Measurements from ENCODE around the gene RNH1. TPM values are rescaled to one million over a fixed set of nuclear protein-coding genes. Genes with fewer than 3 reads are reported as not detected.

RNH1 gene
- total RNA-seq, 2 experiments from 2014 or later, result 131 to 132 TPM

DNA sequence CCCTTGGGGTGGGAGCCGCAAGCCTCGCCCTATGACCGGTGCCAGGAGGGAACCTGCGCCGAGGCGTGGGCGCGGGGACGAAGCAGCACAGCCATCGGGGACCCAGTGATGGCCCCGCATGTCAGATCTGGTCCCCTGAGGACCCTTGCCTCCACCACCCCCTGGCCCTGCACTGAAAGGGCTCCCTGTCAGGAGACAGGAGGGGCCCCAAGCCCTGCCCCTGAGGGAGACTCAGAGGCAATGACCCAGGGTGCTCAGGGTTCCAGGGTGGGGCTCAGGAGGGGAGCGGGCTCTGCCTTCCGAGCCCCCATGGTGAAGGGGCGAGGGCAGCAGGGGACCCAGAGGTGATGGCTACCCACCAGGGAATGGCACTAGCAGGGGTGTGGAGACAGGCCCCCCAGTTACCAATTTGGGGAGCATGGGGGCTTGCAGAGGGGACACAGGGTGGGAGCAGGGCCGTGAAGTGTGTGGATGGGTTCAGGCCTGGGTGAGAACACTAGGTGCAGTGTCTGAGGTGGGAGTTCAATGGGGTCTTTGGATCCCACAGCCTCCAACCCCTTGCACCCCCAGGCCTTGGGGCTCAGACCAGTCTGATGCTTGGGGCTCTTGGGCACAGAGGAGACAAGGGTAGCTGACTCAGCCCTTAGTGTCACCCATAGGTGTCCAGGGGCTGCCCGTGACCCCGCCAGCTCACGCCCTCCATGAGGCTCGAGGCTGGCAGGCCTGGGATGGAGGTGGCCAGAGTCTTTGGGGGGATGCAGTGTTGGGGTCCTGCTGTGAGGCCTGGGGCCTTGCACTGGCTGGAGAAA lies 30.8 kb upstream of the RNH1 start:
- TF ChIP-seq, protein P1, sequence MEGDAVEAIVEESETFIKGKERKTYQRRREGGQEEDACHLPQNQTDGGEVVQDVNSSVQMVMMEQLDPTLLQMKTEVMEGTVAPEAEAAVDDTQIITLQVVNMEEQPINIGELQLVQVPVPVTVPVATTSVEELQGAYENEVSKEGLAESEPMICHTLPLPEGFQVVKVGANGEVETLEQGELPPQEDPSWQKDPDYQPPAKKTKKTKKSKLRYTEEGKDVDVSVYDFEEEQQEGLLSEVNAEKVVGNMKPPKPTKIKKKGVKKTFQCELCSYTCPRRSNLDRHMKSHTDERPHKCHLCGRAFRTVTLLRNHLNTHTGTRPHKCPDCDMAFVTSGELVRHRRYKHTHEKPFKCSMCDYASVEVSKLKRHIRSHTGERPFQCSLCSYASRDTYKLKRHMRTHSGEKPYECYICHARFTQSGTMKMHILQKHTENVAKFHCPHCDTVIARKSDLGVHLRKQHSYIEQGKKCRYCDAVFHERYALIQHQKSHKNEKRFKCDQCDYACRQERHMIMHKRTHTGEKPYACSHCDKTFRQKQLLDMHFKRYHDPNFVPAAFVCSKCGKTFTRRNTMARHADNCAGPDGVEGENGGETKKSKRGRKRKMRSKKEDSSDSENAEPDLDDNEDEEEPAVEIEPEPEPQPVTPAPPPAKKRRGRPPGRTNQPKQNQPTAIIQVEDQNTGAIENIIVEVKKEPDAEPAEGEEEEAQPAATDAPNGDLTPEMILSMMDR (IDR thresholded peaks at IDR 0.05), result no peak
- CTCF ChIA-PET, result interaction anchor here (1.1 kb wide), 1 partner anchor 19 kb away, joined by 3 read pairs; no protein-coding TSS in a partner anchor

DNA sequence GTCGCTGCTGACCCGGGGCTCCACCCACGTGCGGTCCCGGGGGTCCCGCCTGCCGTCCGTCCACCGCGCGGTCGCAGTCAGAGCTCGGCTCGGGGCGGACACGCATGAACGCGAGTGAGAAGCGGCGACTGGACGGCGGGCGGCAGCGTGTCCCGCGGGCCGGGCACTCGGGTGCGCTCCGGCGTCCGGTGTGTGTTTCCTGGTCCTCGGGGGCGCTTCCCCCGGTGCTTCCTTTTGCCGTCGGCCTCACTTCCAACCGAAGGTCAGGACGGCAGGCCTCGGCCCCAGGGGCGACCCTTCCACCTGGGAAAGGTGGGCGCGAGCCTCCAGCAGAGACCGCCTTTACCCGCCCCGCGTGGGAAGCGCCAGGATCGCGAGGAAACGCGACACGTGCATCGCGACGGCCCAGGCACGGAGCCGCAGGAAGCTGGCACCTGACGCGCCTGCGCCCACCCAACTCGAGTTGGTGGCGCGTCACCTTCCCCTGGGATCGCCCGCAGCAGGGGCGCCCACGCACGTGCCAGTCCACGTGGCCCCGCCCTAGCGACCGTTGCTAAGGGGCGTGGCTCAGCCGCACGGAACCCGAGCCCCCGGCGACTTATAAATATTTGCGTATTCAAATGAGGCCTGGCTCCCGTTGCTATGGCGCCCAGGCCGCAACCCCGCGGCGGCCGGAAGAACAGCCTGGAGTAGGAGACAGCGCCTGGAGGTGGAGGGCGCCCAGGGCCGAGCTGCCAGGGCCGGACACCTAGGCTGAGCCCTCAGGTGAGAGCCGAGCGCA lies 30.0 kb upstream of the RNH1 start, which contains the start of gene LRRC56:
TSS of gene LRRC56 (plus strand) at position 687 of the 781 bp plus-strand sequence. CDS start 3,158 bp downstream, outside the sequence.
- DNase-seq (peak; percentile 70 to 96 (median 86)), ATAC-seq (ENCODE audit: poor library complexity) (peak; percentile 19)
- Mint-ChIP-seq H3K27me3 (no peaks in the 10 kb centered on the region), H3K36me3 (ENCODE audit: low read depth) (peaks cover 9% of the 10 kb centered on the region), H3K4me1 (ENCODE audit: low read depth) (peaks cover 16% of the 10 kb centered on the region), H3K4me3 (peak within 1 kb of the TSS; percentile 98), H3K9me3 (no peaks in the 10 kb centered on the region), H3K27ac (peak within 1 kb of the TSS; percentile 93)
- TF ChIP-seq, protein P1 (IDR thresholded peaks at IDR 0.05), result no peak
- peaks cover 44% of the 10 kb centered on the region for H3K4me1 ChIP-seq (ENCODE audit: insufficient read depth, low read length)
- ChIA-PET POLR2A (interaction anchor here (0.7 to 3.3 kb wide), 6 partner anchors 10 to 330 kb away, joined by 3 to 24 read pairs (median 16); partner anchors contain the start of genes BET1L, PHRF1, RIC8A and RNH1), CTCF (interaction anchor here (1.1 kb wide), 1 partner anchor 18 kb away, joined by 3 read pairs; no protein-coding TSS in a partner anchor)
- H3K4me3 ChIP-seq (ENCODE audit: low read length), result peak within 1 kb of the TSS; percentile 59
- intact Hi-C loops (cut with DNase I, micrococcal nuclease), result loop anchor here (2.0 to 5.0 kb wide), 3 partner anchors 18 to 260 kb away; partner anchors contain the start of gene SLC25A22 (in 1 of the 2)
- H3K27me3 ChIP-seq (ENCODE audit: control insufficient read depth in 1 of 2, insufficient read depth in 2 of 2, low read length in 2 of 2), result no peaks in the 10 kb centered on the region
- no peaks in the 10 kb centered on the region for H3K9me3 ChIP-seq (ENCODE audit: control insufficient read depth in 1 of 2, insufficient read depth in 1 of 2, low read length in 2 of 2)
- peak within 1 kb of the TSS; percentile 73 to 79 for H3K27ac ChIP-seq (ENCODE audit: low read depth in 1 of 2, low read length in 2 of 2)
- H3K36me3 ChIP-seq (ENCODE audit: insufficient read depth, low read length), result peaks cover 17% of the 10 kb centered on the region

More for the DNA sequence above, 30.8 kb upstream of the RNH1 start:
- Mint-ChIP-seq H3K27me3 (no peaks in the 10 kb centered on the region), H3K9me3 (no peaks in the 10 kb centered on the region), H3K27ac (peak overlapping the region; percentile 53), H3K4me3 (peak overlapping the region; percentile 79), H3K36me3 (ENCODE audit: low read depth) (peaks cover 4% of the 10 kb centered on the region), H3K4me1 (ENCODE audit: low read depth) (peaks cover 16% of the 10 kb centered on the region)
- Histone ChIP-seq H3K27me3 (ENCODE audit: control insufficient read depth in 1 of 2, insufficient read depth in 2 of 2, low read length in 2 of 2) (no peaks in the 10 kb centered on the region), H3K4me1 (ENCODE audit: insufficient read depth, low read length) (peaks cover 44% of the 10 kb centered on the region), H3K36me3 (ENCODE audit: insufficient read depth, low read length) (peaks cover 9% of the 10 kb centered on the region), H3K27ac (ENCODE audit: low read depth in 1 of 2, low read length in 2 of 2) (peak overlapping the region in 1 of 2 donors; percentile 25), H3K4me3 (ENCODE audit: low read length) (peak overlapping the region; percentile 59), H3K9me3 (ENCODE audit: control insufficient read depth in 1 of 2, insufficient read depth in 1 of 2, low read length in 2 of 2) (no peaks in the 10 kb centered on the region)
- ATAC-seq (ENCODE audit: poor library complexity), result no peak
- POLR2A ChIA-PET, result interaction anchor here (0.7 to 3.3 kb wide), 5 partner anchors 9 to 331 kb away, joined by 3 to 18 read pairs (median 13); partner anchors contain the start of genes BET1L, PHRF1 and RIC8A
- peak in 1 of 14 experiments; percentile 44 for DNase-seq
- intact Hi-C loops (cut with DNase I, micrococcal nuclease), result loop anchor here (2.0 to 5.0 kb wide), 4 partner anchors 19 to 259 kb away; partner anchors contain the start of gene SLC25A22 (in 1 of the 2)
